ENCODE results near the gene ALDH1A2. TPM values are rescaled to one million over a fixed set of nuclear protein-coding genes. Genes with fewer than 3 reads are reported as not detected.

The ALDH1A2 gene
- polyA plus RNA-seq, 10 donors: 6.2 to 29.0 (median 18.6) TPM

- DNase-seq: no peak
Measured at GRCh38 chr15:57947282-57947681, 118.2 kb downstream of the ALDH1A2 start.

GRCh38 chr15:57946491-57947048, 118.9 kb downstream of the ALDH1A2 start:
- no peak for DNase-seq

GRCh38 chr15:57945616-57946015, 119.9 kb downstream of the ALDH1A2 start:
- no peak for DNase-seq

GRCh38 chr15:57943754-57944420, 121.6 kb downstream of the ALDH1A2 start:
- peak in 1 of 3 donors; percentile 15 for DNase-seq

- DNase-seq: peak in 2 of 3 donors; percentile 31 to 73
Measured at GRCh38 chr15:57943171-57943570, 122.3 kb downstream of the ALDH1A2 start.

- DNase-seq: no peak
Measured at GRCh38 chr15:57941816-57942215, 123.7 kb downstream of the ALDH1A2 start.

- no peak for DNase-seq
Measured at GRCh38 chr15:57932348-57932747, 133.2 kb downstream of the ALDH1A2 start.

- DNase-seq: no peak
Measured at GRCh38 chr15:57931570-57931969, 133.9 kb downstream of the ALDH1A2 start.

GRCh38 chr15:57927091-57927631, 138.3 kb downstream of the ALDH1A2 start:
- no peak for DNase-seq

- no peak for DNase-seq
Measured at GRCh38 chr15:57925650-57926049, 139.9 kb downstream of the ALDH1A2 start.

GRCh38 chr15:57924598-57924997, 140.9 kb downstream of the ALDH1A2 start:
- peak in 1 of 3 donors; percentile 55 for DNase-seq

- peak in 1 of 3 donors; percentile 17 for DNase-seq
Measured at GRCh38 chr15:57923750-57924149, 141.8 kb downstream of the ALDH1A2 start.

- peak; percentile 70 to 93 (median 84) for DNase-seq
Measured at GRCh38 chr15:57923306-57923705, 142.2 kb downstream of the ALDH1A2 start.

GRCh38 chr15:57922776-57923175, 142.7 kb downstream of the ALDH1A2 start:
- peak in 2 of 3 donors; percentile 33 to 77 for DNase-seq

GRCh38 chr15:57921371-57921770, 144.1 kb downstream of the ALDH1A2 start:
- DNase-seq: no peak

GRCh38 chr15:57920911-57921310, 144.6 kb downstream of the ALDH1A2 start:
- DNase-seq: peak; percentile 17 to 73 (median 30)

- no peak for DNase-seq
Measured at GRCh38 chr15:57919754-57920153, 145.8 kb downstream of the ALDH1A2 start.

GRCh38 chr15:57917998-57918397, 147.5 kb downstream of the ALDH1A2 start:
- DNase-seq: no peak

GRCh38 chr15:57916695-57917094, 148.8 kb downstream of the ALDH1A2 start:
- DNase-seq: no peak

- no peak for DNase-seq
Measured at GRCh38 chr15:57915827-57916531, 149.5 kb downstream of the ALDH1A2 start.

GRCh38 chr15:57914350-57915055, 151.0 kb downstream of the ALDH1A2 start:
- peak in 1 of 3 donors; percentile 45 for DNase-seq

GRCh38 chr15:57911247-57911646, 154.3 kb downstream of the ALDH1A2 start:
- no peak for DNase-seq
